SK-N-SH (cell line): ENCODE results near the gene ACOXL. TPM values are rescaled to one million over a fixed set of nuclear protein-coding genes. Genes with fewer than 3 reads are reported as not detected.

Experiments
- CTCF ChIA-PET: fragments of 300-600, 350-600 bp; formaldehyde crosslinking; extraction: SDS; loops from one replicate; lab custom pipeline; 2021; lab: Yijun Ruan, JAX
- POLR2A ChIA-PET: fragments of 350-600 bp; sonication (Branson Sonifier 250); formaldehyde crosslinking; extraction: SDS; loops from one replicate; lab custom pipeline; 2020; ENCODE audit warnings: antibody characterized with exemption, inconsistent platforms; lab: Yijun Ruan, JAX
- DNase-seq: peaks from one replicate; pipeline ENCODE4 v3.0.0; 2012
- H2AFZ ChIP-seq: fragments of 200-600 bp; sonication (generic); 2 replicates; pipeline ENCODE4 v1.8.1; 2016; ENCODE audit warnings: antibody characterized with exemption, mild to moderate bottlenecking, low read depth
- H3F3A ChIP-seq: fragments of 200-600 bp; sonication (generic); replicated peaks from 2 replicates; pipeline ENCODE3; 2016; ENCODE audit warnings: antibody characterized with exemption, mild to moderate bottlenecking; ENCODE audit not compliant: insufficient read depth
- H3K27ac ChIP-seq, 2 experiments: fragments of 200-500 bp in 1 of 2; fragments of 200-600 bp in 1 of 2; sonication (Bioruptor generic) in 1 of 2; sonication (generic), shearing (Covaris generic) in 1 of 2; 2 replicates each; pipeline versions ENCODE4 v1.5.1 to v1.6.1; 2014 to 2016; ENCODE audit warnings: low read depth in 2 of 2, inconsistent platforms in 1 of 2, low read length in 1 of 2, mild to moderate bottlenecking in 1 of 2, mixed read lengths in 1 of 2
- H3K27me3 ChIP-seq: fragments of 200-600 bp; sonication (generic), shearing (Covaris generic); 2 replicates; pipeline ENCODE4 v1.6.1; 2016; ENCODE audit warnings: mixed run types; ENCODE audit not compliant: insufficient read depth
- H3K36me3 ChIP-seq, 2 experiments: fragments of 200-500 bp in 1 of 2; fragments of 200-600 bp in 1 of 2; sonication (Bioruptor generic) in 1 of 2; sonication (generic) in 1 of 2; replicated peaks in 1 of 2; 2 replicates each; pipeline versions ENCODE3 to v1.5.1; 2014 to 2016; ENCODE audit warnings: low read length in 1 of 2, mild to moderate bottlenecking in 1 of 2; ENCODE audit not compliant: insufficient read depth in 2 of 2, control insufficient read depth in 1 of 2
- H3K4me1 ChIP-seq, 2 experiments: fragments of 200-500 bp in 1 of 2; fragments of 200-600 bp in 1 of 2; sonication (Bioruptor generic) in 1 of 2; sonication (generic), shearing (Covaris generic) in 1 of 2; 2 replicates each; pipeline versions ENCODE4 v1.5.1 to v1.6.1; 2014 to 2016; ENCODE audit warnings: low read depth in 1 of 2, low read length in 1 of 2, mixed run types in 1 of 2; ENCODE audit not compliant: insufficient read depth in 2 of 2, control insufficient read depth in 1 of 2
- H3K4me2 ChIP-seq: fragments of 200-600 bp; sonication (generic), shearing (Covaris generic); 2 replicates; pipeline ENCODE4 v1.6.1; 2017; ENCODE audit warnings: mixed run types
- H3K4me3 ChIP-seq, 2 experiments: fragments of 200-500 bp in 1 of 2; fragments of 200-600 bp in 1 of 2; sonication (Bioruptor generic) in 1 of 2; sonication (generic), shearing (Covaris generic) in 1 of 2; 2 replicates each; pipeline versions ENCODE4 v1.5.1 to v1.8.1; 2014 to 2016; ENCODE audit warnings: low read depth in 2 of 2, inconsistent platforms in 1 of 2, low read length in 1 of 2, mild to moderate bottlenecking in 1 of 2, mixed read lengths in 1 of 2, moderate library complexity in 1 of 2
- H3K79me2 ChIP-seq: fragments of 200-600 bp; sonication (generic); 2 replicates; pipeline ENCODE4 v1.8.1; 2017; ENCODE audit warnings: mild to moderate bottlenecking; ENCODE audit not compliant: insufficient read depth
- H3K9ac ChIP-seq: fragments of 200-600 bp; sonication (generic); 2 replicates; pipeline ENCODE4 v1.6.1; 2017; ENCODE audit warnings: mixed run types
- H3K9me2 ChIP-seq: fragments of 200-600 bp; sonication (generic); 2 replicates; pipeline ENCODE4 v1.6.1; 2017; ENCODE audit warnings: mixed run types
- H3K9me3 ChIP-seq: fragments of 200-600 bp; sonication (generic); 2 replicates; pipeline ENCODE4 v1.6.1; 2017; ENCODE audit warnings: mixed run types, mild to moderate bottlenecking, moderate library complexity
- H4K20me1 ChIP-seq: fragments of 200-600 bp; sonication (generic); 2 replicates; pipeline ENCODE4 v1.6.1; 2017; ENCODE audit warnings: mild to moderate bottlenecking, mixed run types; ENCODE audit not compliant: insufficient read depth
- ELF1 ChIP-seq: IDR thresholded peaks from 2 replicates; pipeline ENCODE4 v1.4.0; 2012
- GABPA ChIP-seq: IDR thresholded peaks from 2 replicates; pipeline ENCODE4 v1.4.0; 2012; ENCODE audit warnings: low read depth, mild to moderate bottlenecking
- JUND ChIP-seq: IDR thresholded peaks from 2 replicates; pipeline ENCODE4 v1.4.0; 2012
- MXI1 ChIP-seq: IDR thresholded peaks from 2 replicates; pipeline ENCODE4 v1.6.1; 2012; ENCODE audit warnings: mild to moderate bottlenecking, low read depth, low read length, improper control_type of control experiment
- POLR2AphosphoS5 ChIP-seq: IDR thresholded peaks from 2 replicates; pipeline ENCODE4 v1.6.1; 2012; ENCODE audit warnings: low read depth, low read length
- RAD21 ChIP-seq: IDR thresholded peaks from 2 replicates; pipeline ENCODE4 v1.6.1; 2012; ENCODE audit warnings: mild to moderate bottlenecking, low read length
- RXRA ChIP-seq: IDR thresholded peaks from 2 replicates; pipeline ENCODE4 v1.4.0; 2012; ENCODE audit warnings: low read depth, mild to moderate bottlenecking, borderline replicate concordance
- YY1 ChIP-seq: IDR thresholded peaks from 2 replicates; pipeline ENCODE4 v1.4.0; 2012; ENCODE audit warnings: low read depth, mild to moderate bottlenecking
- WGBS: methylation state at CpG from one replicate; pipeline ENCODE4 v1.1.6; 2017; ENCODE audit warnings: low lambda C conversion rate; 5-methylcytosine and 5-hydroxymethylcytosine counted together
- polyA plus RNA-seq, 3 experiments: library from polyadenylated mRNA; depleted of rRNA; stranded (reverse); fragments of >200 nt; gene quantifications; 2 replicates each; pipeline ENCODE4 v1.2.3, GENCODE V29; 2012
- TF ChIP-seq, protein P1 (sequence below): fragments of 150-350 bp; IDR thresholded peaks from 2 replicates; pipeline ENCODE4 v1.6.1; 2017; ENCODE audit warnings: antibody characterized with exemption, low read length, low read depth, borderline replicate concordance
- TF ChIP-seq, protein P2 (sequence below): fragments of 150-350 bp; IDR thresholded peaks from 2 replicates; pipeline ENCODE4 v1.6.1; 2016; ENCODE audit warnings: mild to moderate bottlenecking, low read depth, low read length
- TF ChIP-seq, protein P3 (sequence below): IDR thresholded peaks from 2 replicates; pipeline ENCODE4 v1.6.1; 2012; ENCODE audit warnings: mild to moderate bottlenecking, low read depth, low read length, moderate library complexity
- TF ChIP-seq, protein P4 (sequence below): IDR thresholded peaks from 2 replicates; pipeline ENCODE4 v1.4.0; 2012; ENCODE audit warnings: low read depth, borderline replicate concordance

ACOXL gene
- polyA plus RNA-seq, 1 of the 3 experiments (the other 2 are of a cell fraction): not detected

DNA sequence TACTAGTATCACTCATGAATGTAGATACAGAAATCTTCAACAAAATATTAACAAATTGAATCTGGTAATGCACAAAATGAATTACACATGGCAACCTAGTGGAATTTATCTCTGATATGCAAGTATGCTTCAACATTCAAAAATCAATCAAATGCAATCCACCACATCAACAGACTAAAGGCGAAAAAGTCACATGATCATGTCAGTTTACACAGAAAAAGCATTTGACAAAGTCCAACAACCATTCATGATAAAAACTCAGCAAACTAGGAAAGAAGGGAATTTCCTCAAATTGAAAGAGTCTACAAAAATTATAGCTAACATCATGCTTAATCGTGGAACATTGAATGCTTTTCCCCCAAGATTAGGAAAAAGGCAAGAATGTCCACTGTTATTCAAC, 237.8 kb downstream of the ACOXL start:
- H3K27me3 ChIP-seq: no peaks in the 10 kb centered on the region; the same call in 1 of the 2 replicates
- POLR2A ChIA-PET: no interaction called here
- TF ChIP-seq ELF1: no peak
- TF ChIP-seq RXRA: no peak
- TF ChIP-seq, protein P1, sequence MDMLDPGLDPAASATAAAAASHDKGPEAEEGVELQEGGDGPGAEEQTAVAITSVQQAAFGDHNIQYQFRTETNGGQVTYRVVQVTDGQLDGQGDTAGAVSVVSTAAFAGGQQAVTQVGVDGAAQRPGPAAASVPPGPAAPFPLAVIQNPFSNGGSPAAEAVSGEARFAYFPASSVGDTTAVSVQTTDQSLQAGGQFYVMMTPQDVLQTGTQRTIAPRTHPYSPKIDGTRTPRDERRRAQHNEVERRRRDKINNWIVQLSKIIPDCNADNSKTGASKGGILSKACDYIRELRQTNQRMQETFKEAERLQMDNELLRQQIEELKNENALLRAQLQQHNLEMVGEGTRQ: no peak
- TF ChIP-seq RAD21: no peak
- no peak for TF ChIP-seq MXI1
- TF ChIP-seq, protein P2, sequence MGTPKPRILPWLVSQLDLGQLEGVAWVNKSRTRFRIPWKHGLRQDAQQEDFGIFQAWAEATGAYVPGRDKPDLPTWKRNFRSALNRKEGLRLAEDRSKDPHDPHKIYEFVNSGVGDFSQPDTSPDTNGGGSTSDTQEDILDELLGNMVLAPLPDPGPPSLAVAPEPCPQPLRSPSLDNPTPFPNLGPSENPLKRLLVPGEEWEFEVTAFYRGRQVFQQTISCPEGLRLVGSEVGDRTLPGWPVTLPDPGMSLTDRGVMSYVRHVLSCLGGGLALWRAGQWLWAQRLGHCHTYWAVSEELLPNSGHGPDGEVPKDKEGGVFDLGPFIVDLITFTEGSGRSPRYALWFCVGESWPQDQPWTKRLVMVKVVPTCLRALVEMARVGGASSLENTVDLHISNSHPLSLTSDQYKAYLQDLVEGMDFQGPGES: no peak
- no peak for TF ChIP-seq YY1
- TF ChIP-seq GABPA: no peak
- TF ChIP-seq JUND: no peak
- TF ChIP-seq, protein P3, sequence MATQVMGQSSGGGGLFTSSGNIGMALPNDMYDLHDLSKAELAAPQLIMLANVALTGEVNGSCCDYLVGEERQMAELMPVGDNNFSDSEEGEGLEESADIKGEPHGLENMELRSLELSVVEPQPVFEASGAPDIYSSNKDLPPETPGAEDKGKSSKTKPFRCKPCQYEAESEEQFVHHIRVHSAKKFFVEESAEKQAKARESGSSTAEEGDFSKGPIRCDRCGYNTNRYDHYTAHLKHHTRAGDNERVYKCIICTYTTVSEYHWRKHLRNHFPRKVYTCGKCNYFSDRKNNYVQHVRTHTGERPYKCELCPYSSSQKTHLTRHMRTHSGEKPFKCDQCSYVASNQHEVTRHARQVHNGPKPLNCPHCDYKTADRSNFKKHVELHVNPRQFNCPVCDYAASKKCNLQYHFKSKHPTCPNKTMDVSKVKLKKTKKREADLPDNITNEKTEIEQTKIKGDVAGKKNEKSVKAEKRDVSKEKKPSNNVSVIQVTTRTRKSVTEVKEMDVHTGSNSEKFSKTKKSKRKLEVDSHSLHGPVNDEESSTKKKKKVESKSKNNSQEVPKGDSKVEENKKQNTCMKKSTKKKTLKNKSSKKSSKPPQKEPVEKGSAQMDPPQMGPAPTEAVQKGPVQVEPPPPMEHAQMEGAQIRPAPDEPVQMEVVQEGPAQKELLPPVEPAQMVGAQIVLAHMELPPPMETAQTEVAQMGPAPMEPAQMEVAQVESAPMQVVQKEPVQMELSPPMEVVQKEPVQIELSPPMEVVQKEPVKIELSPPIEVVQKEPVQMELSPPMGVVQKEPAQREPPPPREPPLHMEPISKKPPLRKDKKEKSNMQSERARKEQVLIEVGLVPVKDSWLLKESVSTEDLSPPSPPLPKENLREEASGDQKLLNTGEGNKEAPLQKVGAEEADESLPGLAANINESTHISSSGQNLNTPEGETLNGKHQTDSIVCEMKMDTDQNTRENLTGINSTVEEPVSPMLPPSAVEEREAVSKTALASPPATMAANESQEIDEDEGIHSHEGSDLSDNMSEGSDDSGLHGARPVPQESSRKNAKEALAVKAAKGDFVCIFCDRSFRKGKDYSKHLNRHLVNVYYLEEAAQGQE: no peak
- TF ChIP-seq, all 33 proteins: peak for 0
- Histone ChIP-seq H3K4me1 (no peaks in the 10 kb centered on the region), H3K9ac (no peak overlapping the region), H3K36me3 (no peaks in the 10 kb centered on the region), H3K4me3 (no peak overlapping the region), H4K20me1 (no peaks in the 10 kb centered on the region), H3K79me2 (no peaks in the 10 kb centered on the region), H3K4me2 (no peak overlapping the region), H3K27ac (no peak overlapping the region), H3K9me3 (no peaks in the 10 kb centered on the region), H2AFZ (no peak overlapping the region), H3F3A (no peaks in the 10 kb centered on the region), H3K9me2 (no peaks in the 10 kb centered on the region)
- no peak for DNase-seq
- WGBS: 34% methylated on average over 2 of the region's 2 CpGs
- CTCF ChIA-PET: interaction anchor here (1.3 kb wide), 1 partner anchor 159 kb away, joined by 3 read pairs; no protein-coding TSS in a partner anchor

DNA sequence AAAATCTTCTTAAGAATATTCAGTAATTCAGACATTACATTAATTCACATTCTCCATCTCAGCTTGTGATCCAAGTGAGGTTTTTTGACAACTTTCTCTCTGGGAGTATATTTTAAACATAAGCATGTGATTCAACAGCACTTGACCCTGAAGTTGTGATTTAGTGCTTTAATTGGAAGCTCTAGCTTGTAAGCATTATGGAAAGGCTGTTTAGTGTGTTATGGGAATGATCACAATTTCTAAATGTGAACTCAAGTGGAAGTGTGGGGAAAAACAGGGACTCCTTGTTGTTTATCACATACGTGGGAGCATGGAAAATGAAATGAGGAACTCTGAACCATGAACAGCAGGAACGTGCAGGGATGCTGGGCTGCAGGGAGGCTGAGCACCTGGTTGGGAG, 239.4 kb downstream of the ACOXL start:
- H3F3A ChIP-seq: no peaks in the 10 kb centered on the region
- H2AFZ ChIP-seq: no peak overlapping the region
- no peaks in the 10 kb centered on the region for H3K36me3 ChIP-seq
- no peaks in the 10 kb centered on the region for H3K9me2 ChIP-seq
- no peaks in the 10 kb centered on the region for H3K9me3 ChIP-seq
- H3K4me3 ChIP-seq: no peak overlapping the region
- no peaks in the 10 kb centered on the region for H4K20me1 ChIP-seq
- H3K79me2 ChIP-seq: no peaks in the 10 kb centered on the region
- H3K9ac ChIP-seq: no peak overlapping the region
- DNase-seq: no peak
- H3K4me2 ChIP-seq: no peak overlapping the region
- no peaks in the 10 kb centered on the region; the same call in 1 of the 2 replicates for H3K27me3 ChIP-seq
- H3K27ac ChIP-seq: no peak overlapping the region
- ChIA-PET POLR2A (no interaction called here), CTCF (interaction anchor here (1.3 kb wide), 1 partner anchor 160 kb away, joined by 3 read pairs; no protein-coding TSS in a partner anchor)
- 18% methylated on average over 2 of the region's 2 CpGs for WGBS
- no peak for TF ChIP-seq POLR2AphosphoS5
- TF ChIP-seq, protein P4, sequence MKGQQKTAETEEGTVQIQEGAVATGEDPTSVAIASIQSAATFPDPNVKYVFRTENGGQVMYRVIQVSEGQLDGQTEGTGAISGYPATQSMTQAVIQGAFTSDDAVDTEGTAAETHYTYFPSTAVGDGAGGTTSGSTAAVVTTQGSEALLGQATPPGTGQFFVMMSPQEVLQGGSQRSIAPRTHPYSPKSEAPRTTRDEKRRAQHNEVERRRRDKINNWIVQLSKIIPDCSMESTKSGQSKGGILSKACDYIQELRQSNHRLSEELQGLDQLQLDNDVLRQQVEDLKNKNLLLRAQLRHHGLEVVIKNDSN: no peak
- no peaks in the 10 kb centered on the region for H3K4me1 ChIP-seq
